Mammary epithelial cell (primary cell): Measurements from ENCODE around the gene CPB2.

Experiments used
- EZH2 ChIP-seq: IDR thresholded peaks from 2 replicates; pipeline ENCODE4 v1.6.1; 2012; ENCODE audit warnings: low read length, inconsistent platforms, borderline replicate concordance
- TF ChIP-seq, protein P1 (sequence below), 2 donors: IDR thresholded peaks in 1 of 2; conservative IDR thresholded peaks in 1 of 2; 2 replicates each; pipeline ENCODE4 v1.5.1; 2011 to 2012; ENCODE audit warnings: inconsistent platforms in 2 of 2, low read length in 2 of 2, mild to moderate bottlenecking in 2 of 2, control low read depth in 1 of 2, low read depth in 1 of 2; ENCODE audit not compliant: insufficient read depth in 1 of 2; ENCODE audit errors: extremely low read depth in 1 of 2

DNA sequence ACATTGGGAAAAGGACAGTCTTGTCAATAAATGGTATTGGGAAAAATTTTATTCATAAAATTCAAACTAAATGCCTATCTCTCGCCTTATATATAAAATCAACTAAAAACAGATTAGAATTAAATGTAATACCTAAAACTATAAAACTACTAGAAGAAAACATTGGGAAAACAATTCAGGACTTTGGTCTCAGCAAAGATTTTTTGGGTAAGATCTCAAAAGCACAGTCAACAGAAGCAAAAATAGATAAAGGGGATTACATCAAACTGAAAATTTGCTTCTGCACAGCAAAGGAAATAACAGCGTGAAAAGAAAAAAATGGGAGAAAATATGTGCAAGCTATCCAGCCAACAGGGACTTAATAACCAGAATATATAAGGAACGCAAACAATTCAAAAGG is 28.0 kb downstream of the CPB2 start:
- TF ChIP-seq EZH2: no peak
- TF ChIP-seq, protein P1, sequence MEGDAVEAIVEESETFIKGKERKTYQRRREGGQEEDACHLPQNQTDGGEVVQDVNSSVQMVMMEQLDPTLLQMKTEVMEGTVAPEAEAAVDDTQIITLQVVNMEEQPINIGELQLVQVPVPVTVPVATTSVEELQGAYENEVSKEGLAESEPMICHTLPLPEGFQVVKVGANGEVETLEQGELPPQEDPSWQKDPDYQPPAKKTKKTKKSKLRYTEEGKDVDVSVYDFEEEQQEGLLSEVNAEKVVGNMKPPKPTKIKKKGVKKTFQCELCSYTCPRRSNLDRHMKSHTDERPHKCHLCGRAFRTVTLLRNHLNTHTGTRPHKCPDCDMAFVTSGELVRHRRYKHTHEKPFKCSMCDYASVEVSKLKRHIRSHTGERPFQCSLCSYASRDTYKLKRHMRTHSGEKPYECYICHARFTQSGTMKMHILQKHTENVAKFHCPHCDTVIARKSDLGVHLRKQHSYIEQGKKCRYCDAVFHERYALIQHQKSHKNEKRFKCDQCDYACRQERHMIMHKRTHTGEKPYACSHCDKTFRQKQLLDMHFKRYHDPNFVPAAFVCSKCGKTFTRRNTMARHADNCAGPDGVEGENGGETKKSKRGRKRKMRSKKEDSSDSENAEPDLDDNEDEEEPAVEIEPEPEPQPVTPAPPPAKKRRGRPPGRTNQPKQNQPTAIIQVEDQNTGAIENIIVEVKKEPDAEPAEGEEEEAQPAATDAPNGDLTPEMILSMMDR (conservative IDR thresholded peaks at IDR 0.05 in 1 of 2, IDR thresholded peaks at IDR 0.05 in 1 of 2; ENCODE audit: extremely low read depth in 1 of 2, insufficient read depth in 1 of 2, low read depth in 1 of 2, low read length in 2 of 2): no peak
